Mucosa of descending colon (tissue), 3 donors: ENCODE results near the gene PSG6. TPM values are rescaled to one million over a fixed set of nuclear protein-coding genes. Genes with fewer than 3 reads are reported as not detected.
"Not testable (repeated sequence)": the region's sequence is repeated elsewhere in the genome, so short reads cannot be mapped to it uniquely, and the experiment has no call there.

Experiments used
- ATAC-seq: fragments of 200-7000 bp; cut with Tn5 transposase; one replicate; pipeline ENCODE4 v1.9.1; 2020; ENCODE audit warnings: mild to moderate bottlenecking, moderate library complexity
- DNase-seq, 3 donors: peaks; one replicate each; pipeline ENCODE4 v3.0.0-alpha.2; 2020
- H3K36me3 ChIP-seq: fragments of 200-600 bp; one replicate; pipeline ENCODE4 v1.8.0; 2021; ENCODE audit warnings: low read depth, mild to moderate bottlenecking
- H3K4me1 ChIP-seq: fragments of 200-600 bp; one replicate; pipeline ENCODE4 v1.8.0; 2021; ENCODE audit warnings: low read depth, mild to moderate bottlenecking
- H3K4me3 ChIP-seq: fragments of 200-600 bp; one replicate; pipeline ENCODE4 v1.8.0; 2021; ENCODE audit warnings: mild to moderate bottlenecking
- H3K9me3 ChIP-seq: fragments of 200-600 bp; one replicate; pipeline ENCODE4 v1.8.0; 2021; ENCODE audit warnings: mild to moderate bottlenecking
- CTCF ChIP-seq: fragments of 200-600 bp; IDR thresholded peaks from one replicate; pipeline ENCODE4 v1.8.0; 2022; ENCODE audit warnings: antibody characterized with exemption, mild to moderate bottlenecking
- intact Hi-C, 2 donors: fragments of 100-400 bp; cut with DNase I in 1 of 2; cut with micrococcal nuclease in 1 of 2; formaldehyde crosslinking; loops; one replicate each; pipeline versions ENCODE4 v1.11.0 to v1.11.1; 2022; cut with DNase I, micrococcal nuclease
- total RNA-seq, 3 donors: library from RNA; stranded (reverse); fragmentation: NEBNext Ultra II Directional in 2 of 3; extraction: Animal tissue kit (Norgen Biotek cat#: 25700) in 2 of 3; gene quantifications; one replicate each; pipeline versions ENCODE4 v1.2.1 to v1.2.4, GENCODE V29; 2021 to 2023
- donor health status: DM: no; HTN: no; CAD: no; lungs with moderate emphysema.
- donor health status: DM: no; HTN: no; CAD: no.
- donor health status: DM: no; HTN: yes; CAD: no.

The PSG6 gene
- total RNA-seq, 3 donors from 2014 or later: not detected

GRCh38 chr19:42879613-42880012 lies 38.1 kb downstream of the PSG6 start, which contains the start of gene PSG1:
TSS of gene PSG1 (minus strand) at chr19:42879713. CDS start at chr19:42879581, 132 bp downstream.
- intact Hi-C loops: no loop called here
- no peak for ATAC-seq
- H3K9me3 ChIP-seq: no peaks in the 10 kb centered on the region

GRCh38 chr19:42876596-42876995 lies 41.1 kb downstream of the PSG6 start:
- H3K9me3 ChIP-seq, H3K4me1 ChIP-seq, DNase-seq, H3K4me3 ChIP-seq, intact Hi-C loops, ATAC-seq, H3K36me3 ChIP-seq: not testable (repeated sequence)

More at GRCh38 chr19:42879613-42880012, 38.1 kb downstream of the PSG6 start, which contains the start of gene PSG1:
- no peak for TF ChIP-seq CTCF
- Histone ChIP-seq H3K36me3 (no peaks in the 10 kb centered on the region), H3K4me3 (no peak within 1 kb of the TSS), H3K4me1 (no peaks in the 10 kb centered on the region)
- no peak for DNase-seq

- H3K4me1 ChIP-seq, DNase-seq, H3K9me3 ChIP-seq, H3K36me3 ChIP-seq, intact Hi-C loops, ATAC-seq, H3K4me3 ChIP-seq: not testable (repeated sequence)
Measured at GRCh38 chr19:42875881-42876280, 41.8 kb downstream of the PSG6 start.

- intact Hi-C loops, H3K9me3 ChIP-seq, DNase-seq, ATAC-seq, H3K4me1 ChIP-seq, H3K36me3 ChIP-seq, H3K4me3 ChIP-seq: not testable (repeated sequence)
Measured at GRCh38 chr19:42874901-42875813, 42.5 kb downstream of the PSG6 start.

- H3K36me3 ChIP-seq, intact Hi-C loops, H3K9me3 ChIP-seq, H3K4me1 ChIP-seq, ATAC-seq, DNase-seq, H3K4me3 ChIP-seq: not testable (repeated sequence)
Measured at GRCh38 chr19:42874136-42874535, 43.6 kb downstream of the PSG6 start.

GRCh38 chr19:42872608-42873007 lies 45.1 kb downstream of the PSG6 start:
- no peak for TF ChIP-seq CTCF
- intact Hi-C loops: no loop called here
- no peak for ATAC-seq
- H3K36me3 ChIP-seq: no peaks in the 10 kb centered on the region
- no peak overlapping the region for H3K4me3 ChIP-seq
- no peak for DNase-seq
- H3K4me1 ChIP-seq: no peaks in the 10 kb centered on the region
- H3K9me3 ChIP-seq: no peaks in the 10 kb centered on the region

GRCh38 chr19:42857544-42857867 lies 60.2 kb downstream of the PSG6 start:
- DNase-seq: no peak
- Histone ChIP-seq H3K36me3 (no peaks in the 10 kb centered on the region), H3K4me1 (no peaks in the 10 kb centered on the region), H3K9me3 (no peaks in the 10 kb centered on the region), H3K4me3 (no peak overlapping the region)
- intact Hi-C loops: no loop called here
- TF ChIP-seq CTCF: no peak
- ATAC-seq: no peak
